Tibial artery (tissue), 4 donors: Measurements from ENCODE around the gene SIGLEC15.
"Not testable (repeated sequence)": the region's sequence is repeated elsewhere in the genome, so short reads cannot be mapped to it uniquely, and the experiment has no call there.

Experiments used
- DNase-seq, 2 donors: peaks; one replicate each; pipeline ENCODE4 v3.0.0-alpha.2; 2019
- H3K27ac ChIP-seq, 2 donors: fragments of 200-600 bp; sonication (generic) in 1 of 2; 1 replicate in 1 of 2; 2 replicates in 1 of 2; pipeline ENCODE4 v1.5.1; 2018 to 2019; ENCODE audit warnings: mild to moderate bottlenecking in 1 of 2
- H3K27me3 ChIP-seq, 2 donors: fragments of 200-600 bp; sonication (generic) in 1 of 2; one replicate each; pipeline versions ENCODE4 v1.5.1 to v1.6.0; 2016 to 2019
- H3K36me3 ChIP-seq, 3 donors: fragments of 200-600 bp; sonication (generic) in 2 of 3; one replicate each; pipeline ENCODE4 v1.5.1; 2016 to 2019; ENCODE audit warnings: mild to moderate bottlenecking in 2 of 3
- H3K4me1 ChIP-seq, 4 donors: fragments of 200-600 bp; sonication (generic) in 2 of 4; 1 replicate in 3 of 4; 2 replicates in 1 of 4; pipeline ENCODE4 v1.5.1; 2016 to 2019
- H3K4me3 ChIP-seq, 2 donors: fragments of 200-600 bp; sonication (generic) in 1 of 2; 1 replicate in 1 of 2; 2 replicates in 1 of 2; pipeline ENCODE4 v1.5.1; 2018 to 2019; ENCODE audit warnings: mild to moderate bottlenecking in 2 of 2
- H3K9me3 ChIP-seq, 3 donors: fragments of 200-600 bp; sonication (generic) in 1 of 3; one replicate each; pipeline ENCODE4 v1.5.1; 2016 to 2019
- CTCF ChIP-seq, 2 experiments: fragments of 200-600 bp in 1 of 2; fragments of 450-650 bp in 1 of 2; IDR thresholded peaks; one replicate each; pipeline ENCODE4 v1.5.1; 2017 to 2019; ENCODE audit warnings: antibody characterized with exemption in 2 of 2, mild to moderate bottlenecking in 1 of 2, moderate library complexity in 1 of 2
- intact Hi-C: fragments of 100-400 bp; cut with DNase I; formaldehyde crosslinking; loops from one replicate; pipeline ENCODE4 v1.15.0; 2023; ENCODE audit warnings: low total_unique reads

The SIGLEC15 gene

GRCh38 chr18:45821711-45822110 lies 3.8 kb upstream of the SIGLEC15 start:
- Histone ChIP-seq H3K27ac (no peak overlapping the region), H3K27me3 (no peaks in the 10 kb centered on the region)

GRCh38 chr18:45826084-45826483 lies 609 bp downstream of the SIGLEC15 start:
- Histone ChIP-seq H3K9me3 (no peaks in the 10 kb centered on the region), H3K4me1 (peaks cover 0 to 8% (median 4%) of the 10 kb centered on the region in 4 donors), H3K36me3 (no peaks in the 10 kb centered on the region), H3K27ac (no peak overlapping the region), H3K27me3 (no peaks in the 10 kb centered on the region), H3K4me3 (no peak overlapping the region)
- DNase-seq, result no peak
- no peak for TF ChIP-seq CTCF (IDR thresholded peaks at IDR 0.05)
- intact Hi-C loops, result no loop called here

More at GRCh38 chr18:45821711-45822110, 3.8 kb upstream of the SIGLEC15 start:
- H3K9me3 ChIP-seq, result peaks cover 0 to 4% (median 0%) of the 10 kb centered on the region in 3 donors
- intact Hi-C loops, result no loop called here
- no peak overlapping the region for H3K4me3 ChIP-seq
- no peak for DNase-seq
- H3K4me1 ChIP-seq, result no peaks in the 10 kb centered on the region
- TF ChIP-seq CTCF (IDR thresholded peaks at IDR 0.05), result no peak
- no peaks in the 10 kb centered on the region for H3K36me3 ChIP-seq

- intact Hi-C loops, H3K36me3 ChIP-seq, H3K27ac ChIP-seq, H3K4me1 ChIP-seq, DNase-seq, H3K9me3 ChIP-seq, H3K27me3 ChIP-seq, H3K4me3 ChIP-seq: not testable (repeated sequence)
These were observed 1.2 kb downstream of the SIGLEC15 start for GRCh38 chr18:45826716-45827115.

- Histone ChIP-seq H3K4me3 (no peak overlapping the region), H3K4me1 (peaks cover 0 to 15% (median 4%) of the 10 kb centered on the region in 4 donors), H3K36me3 (no peaks in the 10 kb centered on the region), H3K27me3 (no peaks in the 10 kb centered on the region), H3K9me3 (no peaks in the 10 kb centered on the region), H3K27ac (no peak overlapping the region)
- no peak for DNase-seq
- no peak for TF ChIP-seq CTCF (IDR thresholded peaks at IDR 0.05)
- intact Hi-C loops, result no loop called here
These were observed 3.7 kb downstream of the SIGLEC15 start for GRCh38 chr18:45828917-45829811.

DNA sequence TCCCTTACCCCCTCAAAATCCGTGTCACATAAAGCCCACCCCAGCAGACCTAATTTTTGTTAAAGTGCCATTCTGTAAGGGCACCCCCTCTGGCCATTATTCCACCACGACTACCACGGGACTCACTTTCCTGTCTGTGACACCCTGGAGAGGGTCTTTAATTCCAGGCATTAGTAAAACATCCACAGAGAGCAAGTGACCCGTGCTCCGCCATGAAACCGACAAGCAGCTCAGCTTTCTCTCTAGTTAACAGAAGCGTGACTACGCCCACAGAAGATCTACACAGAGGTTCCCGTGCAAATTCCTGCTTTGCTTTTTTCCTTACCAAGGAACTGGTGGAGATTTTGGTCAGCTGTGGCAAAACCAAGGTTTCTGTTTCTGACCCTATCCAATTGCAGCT lies 4.4 kb downstream of the SIGLEC15 start:
- Histone ChIP-seq H3K4me3 (no peak overlapping the region), H3K27ac (no peak overlapping the region), H3K4me1 (peaks cover 0 to 15% (median 4%) of the 10 kb centered on the region in 4 donors), H3K27me3 (no peaks in the 10 kb centered on the region), H3K9me3 (no peaks in the 10 kb centered on the region), H3K36me3 (no peaks in the 10 kb centered on the region)
- TF ChIP-seq CTCF (IDR thresholded peaks at IDR 0.05), result no peak
- DNase-seq, result no peak
- intact Hi-C loops, result no loop called here

- intact Hi-C loops, result no loop called here
- H3K36me3 ChIP-seq, result no peaks in the 10 kb centered on the region
- TF ChIP-seq CTCF (IDR thresholded peaks at IDR 0.05), result no peak
- H3K4me1 ChIP-seq, result peaks cover 0 to 15% (median 4%) of the 10 kb centered on the region in 4 donors
- no peak overlapping the region for H3K27ac ChIP-seq
- no peaks in the 10 kb centered on the region for H3K9me3 ChIP-seq
- no peak for DNase-seq
- H3K4me3 ChIP-seq, result no peak overlapping the region
- H3K27me3 ChIP-seq, result no peaks in the 10 kb centered on the region
These were observed 5.4 kb downstream of the SIGLEC15 start for GRCh38 chr18:45830917-45831316.
